ENCODE measurements around the gene SPSB1. TPM values are rescaled to one million over a fixed set of nuclear protein-coding genes. Genes with fewer than 3 reads are reported as not detected.

SPSB1 gene
- 78.6 TPM for total RNA-seq (ENCODE audit: unreplicated experiment)
- long read RNA-seq, transcript SPSB1-201 (3 exons, 3,120 nt): major isoform, 24 of 30 reads
- long read RNA-seq, partial matches to known transcripts: 0 of 30 reads
- long read RNA-seq, other reads (novel, unspliced or antisense): 2 of 30 reads

- Mint-ChIP-seq H3K27ac (ENCODE audit: unreplicated experiment) (peak within 1 kb of the TSS; percentile 59), H3K4me1 (ENCODE audit: low read depth, unreplicated experiment) (peaks cover 37% of the 10 kb centered on the region)
- no peak for TF ChIP-seq CTCF (IDR thresholded peaks at IDR 0.05; ENCODE audit: partially characterized antibody, unreplicated experiment)
Measured at GRCh38 chr1:9292361-9293240, at the start of gene SPSB1. Gene SPSB1 (plus strand): TSS chr1:9292894. CDS start chr1:9355892, 62,998 bp downstream.

DNA sequence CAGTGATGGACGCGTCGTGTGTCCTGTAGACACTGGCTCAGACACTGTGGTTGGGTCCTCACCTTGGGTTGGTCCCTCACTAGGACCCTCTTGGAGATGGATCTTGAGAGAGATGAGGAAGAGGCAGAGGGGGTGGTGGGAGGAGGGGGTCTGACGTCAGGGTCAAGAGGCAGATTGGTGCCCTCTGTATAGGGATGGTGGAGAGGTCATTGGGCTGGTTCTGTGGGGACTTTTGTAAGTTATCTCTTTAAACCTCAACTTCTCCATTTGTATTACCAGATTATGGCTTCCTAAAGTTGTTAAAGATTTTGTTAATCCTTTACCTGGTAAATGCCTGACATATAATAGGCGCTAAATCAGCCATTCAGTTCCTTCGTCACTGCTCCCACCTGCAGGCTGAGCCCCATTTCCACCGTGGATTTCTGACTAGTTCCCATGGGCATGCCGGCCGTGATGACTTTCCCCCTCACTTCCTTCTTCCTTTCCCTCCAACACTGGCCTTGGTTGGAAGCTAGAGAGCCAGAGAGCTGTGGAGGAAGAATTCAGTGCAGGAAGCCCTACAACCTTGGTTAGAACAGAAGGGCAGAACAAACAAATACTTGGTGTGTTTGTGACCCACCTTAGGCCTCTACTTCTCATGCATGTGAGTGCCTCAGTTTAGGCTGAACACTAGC is 49.5 kb upstream of the SPSB1 start:
- Mint-ChIP-seq H3K27me3 (ENCODE audit: unreplicated experiment) (no peaks in the 10 kb centered on the region), H3K4me1 (ENCODE audit: low read depth, unreplicated experiment) (peaks cover 23% of the 10 kb centered on the region), H3K4me3 (ENCODE audit: unreplicated experiment) (no peak overlapping the region), H3K9me3 (ENCODE audit: unreplicated experiment) (peaks cover 8% of the 10 kb centered on the region), H3K27ac (ENCODE audit: unreplicated experiment) (peak overlapping the region; percentile 66), H3K36me3 (ENCODE audit: unreplicated experiment) (no peaks in the 10 kb centered on the region)
- DNase-seq: no peak
- TF ChIP-seq CTCF (IDR thresholded peaks at IDR 0.05; ENCODE audit: partially characterized antibody, unreplicated experiment): no peak

More at GRCh38 chr1:9292361-9293240, at the start of gene SPSB1:
- DNase-seq: peak; percentile 79
- H3K36me3 Mint-ChIP-seq (ENCODE audit: unreplicated experiment): peaks cover 12% of the 10 kb centered on the region
- peaks cover 6% of the 10 kb centered on the region for H3K9me3 Mint-ChIP-seq (ENCODE audit: unreplicated experiment)
- H3K27me3 Mint-ChIP-seq (ENCODE audit: unreplicated experiment): peaks cover 12% of the 10 kb centered on the region
- H3K4me3 Mint-ChIP-seq (ENCODE audit: unreplicated experiment): peak within 1 kb of the TSS; percentile 78

DNA sequence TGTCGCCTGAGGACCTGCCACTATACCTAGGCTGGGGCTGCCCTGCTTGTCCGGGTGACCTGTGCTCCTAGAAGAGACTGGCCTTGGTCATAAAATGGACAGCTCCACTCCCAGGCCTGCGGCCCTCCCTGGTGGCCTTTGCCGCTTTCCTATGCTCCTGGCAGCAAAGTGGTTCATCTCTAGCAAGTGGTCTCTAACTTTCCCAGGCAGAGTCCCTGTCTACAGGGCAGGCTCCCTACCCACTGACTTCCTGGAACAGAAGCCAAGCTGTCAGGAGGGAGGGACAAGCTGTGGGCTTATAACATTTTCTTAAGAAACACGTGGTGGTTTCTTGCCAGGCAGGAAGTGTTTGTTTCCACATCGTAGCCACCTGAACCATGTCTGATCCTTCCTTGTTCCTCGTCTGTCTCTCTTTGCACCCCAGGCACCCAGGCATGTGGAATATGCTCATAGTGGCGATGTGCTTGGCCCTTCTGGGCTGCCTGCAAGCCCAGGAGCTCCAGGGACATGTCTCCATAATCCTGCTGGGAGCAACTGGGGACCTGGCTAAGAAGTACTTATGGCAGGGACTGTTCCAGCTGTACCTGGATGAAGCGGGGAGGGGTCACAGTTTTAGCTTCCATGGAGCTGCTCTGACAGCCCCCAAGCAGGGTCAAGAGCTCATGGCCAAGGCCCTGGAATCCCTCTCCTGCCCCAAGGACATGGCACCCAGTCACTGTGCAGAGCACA is 48.0 kb upstream of the SPSB1 start:
- DNase-seq: no peak
- TF ChIP-seq CTCF (IDR thresholded peaks at IDR 0.05; ENCODE audit: partially characterized antibody, unreplicated experiment): no peak
- Mint-ChIP-seq H3K9me3 (ENCODE audit: unreplicated experiment) (peaks cover 8% of the 10 kb centered on the region), H3K36me3 (ENCODE audit: unreplicated experiment) (no peaks in the 10 kb centered on the region), H3K4me3 (ENCODE audit: unreplicated experiment) (no peak overlapping the region), H3K4me1 (ENCODE audit: low read depth, unreplicated experiment) (peaks cover 25% of the 10 kb centered on the region), H3K27ac (ENCODE audit: unreplicated experiment) (no peak overlapping the region), H3K27me3 (ENCODE audit: unreplicated experiment) (peaks cover 3% of the 10 kb centered on the region)

GRCh38 chr1:9245230-9245619 is 47.5 kb upstream of the SPSB1 start:
- no peak for TF ChIP-seq CTCF (IDR thresholded peaks at IDR 0.05; ENCODE audit: partially characterized antibody, unreplicated experiment)
- Mint-ChIP-seq H3K4me1 (ENCODE audit: low read depth, unreplicated experiment) (peaks cover 22% of the 10 kb centered on the region), H3K9me3 (ENCODE audit: unreplicated experiment) (peaks cover 8% of the 10 kb centered on the region), H3K36me3 (ENCODE audit: unreplicated experiment) (no peaks in the 10 kb centered on the region), H3K27me3 (ENCODE audit: unreplicated experiment) (peaks cover 3% of the 10 kb centered on the region), H3K27ac (ENCODE audit: unreplicated experiment) (no peak overlapping the region), H3K4me3 (ENCODE audit: unreplicated experiment) (no peak overlapping the region)
- DNase-seq: no peak
